C4-2B (cell line): ENCODE data around the gene TNS1.

ENCODE experiments used
- ZFX ChIP-seq: fragments of 450-650 bp; IDR thresholded peaks from 2 replicates; pipeline ENCODE4 v1.6.1; 2017
- TF ChIP-seq, protein P1 (sequence below): fragments of 450-650 bp; conservative IDR thresholded peaks from 2 replicates; pipeline ENCODE4 v1.5.1; 2017; ENCODE audit warnings: mild to moderate bottlenecking

DNA sequence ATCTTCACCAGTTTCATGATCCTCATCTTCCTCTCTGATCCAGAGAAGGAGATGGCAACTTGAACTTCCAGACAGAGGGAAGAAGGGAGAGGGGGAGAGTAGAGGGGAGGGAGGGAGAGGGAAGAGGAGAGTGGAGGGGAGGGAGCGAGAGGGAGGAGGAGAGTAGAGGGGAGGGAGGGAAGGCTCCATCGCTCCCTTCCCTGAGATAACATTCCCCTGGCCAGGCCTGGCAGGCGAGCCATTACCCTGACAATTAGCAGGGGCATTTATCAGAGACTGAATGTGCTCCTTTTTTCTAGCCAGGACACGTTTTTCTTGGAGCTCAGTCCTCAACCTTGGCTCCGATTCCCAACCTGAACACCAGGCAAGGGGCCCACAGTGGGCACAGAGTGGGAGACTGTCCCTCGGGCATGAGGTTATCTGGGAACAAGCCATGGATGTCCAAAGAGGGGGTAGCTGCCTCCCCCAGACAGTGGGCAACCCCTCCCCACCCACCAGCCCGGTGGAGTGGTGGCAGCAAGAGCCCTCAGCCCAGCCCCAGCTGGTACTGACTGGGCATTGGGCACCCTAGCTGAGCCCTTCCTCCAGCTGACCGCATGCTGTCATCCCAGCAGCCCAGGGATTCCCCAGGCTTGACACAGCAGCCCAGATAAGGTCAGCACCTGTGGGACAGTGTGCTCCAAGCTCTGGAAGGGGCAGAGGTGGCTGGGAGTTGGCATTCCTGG is 81.8 kb downstream of the TNS1 start:
- TF ChIP-seq, protein P1, sequence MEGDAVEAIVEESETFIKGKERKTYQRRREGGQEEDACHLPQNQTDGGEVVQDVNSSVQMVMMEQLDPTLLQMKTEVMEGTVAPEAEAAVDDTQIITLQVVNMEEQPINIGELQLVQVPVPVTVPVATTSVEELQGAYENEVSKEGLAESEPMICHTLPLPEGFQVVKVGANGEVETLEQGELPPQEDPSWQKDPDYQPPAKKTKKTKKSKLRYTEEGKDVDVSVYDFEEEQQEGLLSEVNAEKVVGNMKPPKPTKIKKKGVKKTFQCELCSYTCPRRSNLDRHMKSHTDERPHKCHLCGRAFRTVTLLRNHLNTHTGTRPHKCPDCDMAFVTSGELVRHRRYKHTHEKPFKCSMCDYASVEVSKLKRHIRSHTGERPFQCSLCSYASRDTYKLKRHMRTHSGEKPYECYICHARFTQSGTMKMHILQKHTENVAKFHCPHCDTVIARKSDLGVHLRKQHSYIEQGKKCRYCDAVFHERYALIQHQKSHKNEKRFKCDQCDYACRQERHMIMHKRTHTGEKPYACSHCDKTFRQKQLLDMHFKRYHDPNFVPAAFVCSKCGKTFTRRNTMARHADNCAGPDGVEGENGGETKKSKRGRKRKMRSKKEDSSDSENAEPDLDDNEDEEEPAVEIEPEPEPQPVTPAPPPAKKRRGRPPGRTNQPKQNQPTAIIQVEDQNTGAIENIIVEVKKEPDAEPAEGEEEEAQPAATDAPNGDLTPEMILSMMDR, result no peak
- no peak for TF ChIP-seq ZFX
